Neural crest cell (in vitro differentiated cells): ENCODE measurements around the gene FKTN. TPM values are rescaled to one million over a fixed set of nuclear protein-coding genes. Genes with fewer than 3 reads are reported as not detected.
A peak's percentile ranks its signal among the peaks of the same experiment; 100 is the strongest.

Source experiments
- DNase-seq: peaks from one replicate; pipeline ENCODE4 v3.0.0; 2021; ENCODE audit warnings: low read depth, mixed read lengths, low spot score
- H3K27ac Mint-ChIP-seq: one replicate; pipeline ENCODE4 v1.8.0; 2021; ENCODE audit warnings: mild to moderate bottlenecking, mixed read lengths; ENCODE audit not compliant: unreplicated experiment
- H3K27me3 Mint-ChIP-seq: 2 replicates; pipeline ENCODE4 v1.8.0; 2021; ENCODE audit warnings: low read depth, mild to moderate bottlenecking, mixed read lengths
- H3K36me3 Mint-ChIP-seq: 2 replicates; pipeline ENCODE4 v1.8.0; 2021; ENCODE audit warnings: low read depth, mild to moderate bottlenecking, mixed read lengths
- H3K4me1 Mint-ChIP-seq: 2 replicates; pipeline ENCODE4 v1.8.0; 2021; ENCODE audit warnings: mixed read lengths
- H3K4me3 Mint-ChIP-seq: one replicate; pipeline ENCODE4 v1.8.0; 2021; ENCODE audit warnings: mild to moderate bottlenecking, mixed read lengths
- H3K9me3 Mint-ChIP-seq: 2 replicates; pipeline ENCODE4 v1.8.0; 2021; ENCODE audit warnings: mixed read lengths
- total RNA-seq: library from RNA; stranded (reverse); gene quantifications from 2 replicates; pipeline ENCODE4 v1.2.1, GENCODE V29; 2021
- TF ChIP-seq, protein P1 (sequence below): fragments of 200-600 bp; sonication (generic); conservative IDR thresholded peaks from 2 replicates; pipeline ENCODE4 v1.5.0; 2021; ENCODE audit warnings: antibody characterized with exemption, mild to moderate bottlenecking

The FKTN gene
- total RNA-seq, 1 donor from 2014 or later: 19.7 TPM

DNA sequence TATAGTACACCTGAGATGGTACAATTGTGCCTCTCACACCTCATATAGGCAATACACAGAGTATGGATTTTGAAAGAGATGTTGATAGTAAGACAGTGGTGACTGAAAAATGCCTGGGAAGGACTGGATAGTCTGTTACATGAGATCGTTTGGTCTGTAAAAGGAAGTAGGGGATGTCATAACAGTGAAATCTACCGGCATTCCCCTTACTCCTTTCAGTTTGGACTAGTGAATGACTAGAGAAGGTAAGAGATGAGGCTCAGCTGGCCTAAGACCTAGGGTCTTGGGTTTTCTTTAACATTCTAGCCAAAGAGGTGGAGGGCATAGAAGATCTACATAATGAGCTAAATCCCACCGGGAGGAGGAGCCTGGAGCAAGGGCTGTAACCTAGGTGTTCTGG, 112.4 kb downstream of the FKTN start:
- no peak for DNase-seq
- Mint-ChIP-seq H3K4me1 (peaks cover 24% of the 10 kb centered on the region), H3K27me3 (no peaks in the 10 kb centered on the region), H3K27ac (no peak overlapping the region), H3K9me3 (no peaks in the 10 kb centered on the region), H3K4me3 (no peak overlapping the region), H3K36me3 (no peaks in the 10 kb centered on the region)
- TF ChIP-seq, protein P1, sequence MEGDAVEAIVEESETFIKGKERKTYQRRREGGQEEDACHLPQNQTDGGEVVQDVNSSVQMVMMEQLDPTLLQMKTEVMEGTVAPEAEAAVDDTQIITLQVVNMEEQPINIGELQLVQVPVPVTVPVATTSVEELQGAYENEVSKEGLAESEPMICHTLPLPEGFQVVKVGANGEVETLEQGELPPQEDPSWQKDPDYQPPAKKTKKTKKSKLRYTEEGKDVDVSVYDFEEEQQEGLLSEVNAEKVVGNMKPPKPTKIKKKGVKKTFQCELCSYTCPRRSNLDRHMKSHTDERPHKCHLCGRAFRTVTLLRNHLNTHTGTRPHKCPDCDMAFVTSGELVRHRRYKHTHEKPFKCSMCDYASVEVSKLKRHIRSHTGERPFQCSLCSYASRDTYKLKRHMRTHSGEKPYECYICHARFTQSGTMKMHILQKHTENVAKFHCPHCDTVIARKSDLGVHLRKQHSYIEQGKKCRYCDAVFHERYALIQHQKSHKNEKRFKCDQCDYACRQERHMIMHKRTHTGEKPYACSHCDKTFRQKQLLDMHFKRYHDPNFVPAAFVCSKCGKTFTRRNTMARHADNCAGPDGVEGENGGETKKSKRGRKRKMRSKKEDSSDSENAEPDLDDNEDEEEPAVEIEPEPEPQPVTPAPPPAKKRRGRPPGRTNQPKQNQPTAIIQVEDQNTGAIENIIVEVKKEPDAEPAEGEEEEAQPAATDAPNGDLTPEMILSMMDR: no peak

DNA sequence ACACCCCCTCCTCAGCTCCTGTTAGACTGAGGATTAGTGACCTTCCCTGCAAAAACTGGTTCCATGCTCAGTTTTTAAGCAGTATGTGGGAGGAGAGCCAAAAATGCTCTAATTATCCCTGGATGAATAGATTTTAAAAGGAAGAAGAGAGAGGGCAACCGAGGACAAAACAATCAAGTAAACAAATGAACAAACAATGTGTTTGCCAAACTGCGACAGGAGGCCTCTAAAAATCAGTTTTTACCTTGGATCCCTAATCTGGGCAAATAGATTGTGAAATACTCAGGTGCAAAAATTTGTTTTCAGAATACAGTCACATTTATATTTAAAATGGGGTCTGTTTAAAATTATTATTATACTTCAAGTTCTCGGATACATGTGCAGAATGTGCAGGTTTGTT, 112.8 kb downstream of the FKTN start:
- H3K36me3 Mint-ChIP-seq: no peaks in the 10 kb centered on the region
- H3K4me3 Mint-ChIP-seq: no peak overlapping the region
- H3K4me1 Mint-ChIP-seq: peaks cover 24% of the 10 kb centered on the region
- TF ChIP-seq, protein P1: no peak
- no peaks in the 10 kb centered on the region for H3K9me3 Mint-ChIP-seq
- no peaks in the 10 kb centered on the region for H3K27me3 Mint-ChIP-seq
- no peak for DNase-seq
- H3K27ac Mint-ChIP-seq: no peak overlapping the region

DNA sequence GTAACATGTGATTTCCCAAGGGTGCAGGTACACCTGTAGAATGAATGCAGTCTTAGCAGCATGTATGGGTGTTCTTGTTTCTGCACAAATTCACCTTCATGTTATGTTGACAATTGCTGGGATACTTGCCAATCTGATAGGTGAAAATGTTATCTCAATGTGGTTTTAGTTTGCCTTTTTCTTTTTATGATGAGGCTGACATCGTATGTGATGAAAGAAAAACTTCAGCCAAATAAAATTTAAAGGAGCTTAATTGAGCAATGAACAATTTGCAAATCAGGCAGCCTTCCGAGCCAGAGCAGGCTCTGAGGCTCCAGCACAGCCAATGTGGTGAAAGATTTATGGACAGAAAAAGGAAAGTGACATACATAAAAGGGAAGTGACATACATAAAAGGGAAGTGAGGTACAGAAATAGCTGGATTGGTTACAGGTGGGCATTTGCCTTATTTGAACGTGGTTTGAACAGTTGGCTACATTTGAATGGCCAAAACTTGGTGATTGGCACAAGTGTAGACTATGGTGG, 114.8 kb downstream of the FKTN start:
- H3K27me3 Mint-ChIP-seq: no peaks in the 10 kb centered on the region
- no peak overlapping the region for H3K4me3 Mint-ChIP-seq
- H3K9me3 Mint-ChIP-seq: no peaks in the 10 kb centered on the region

DNA sequence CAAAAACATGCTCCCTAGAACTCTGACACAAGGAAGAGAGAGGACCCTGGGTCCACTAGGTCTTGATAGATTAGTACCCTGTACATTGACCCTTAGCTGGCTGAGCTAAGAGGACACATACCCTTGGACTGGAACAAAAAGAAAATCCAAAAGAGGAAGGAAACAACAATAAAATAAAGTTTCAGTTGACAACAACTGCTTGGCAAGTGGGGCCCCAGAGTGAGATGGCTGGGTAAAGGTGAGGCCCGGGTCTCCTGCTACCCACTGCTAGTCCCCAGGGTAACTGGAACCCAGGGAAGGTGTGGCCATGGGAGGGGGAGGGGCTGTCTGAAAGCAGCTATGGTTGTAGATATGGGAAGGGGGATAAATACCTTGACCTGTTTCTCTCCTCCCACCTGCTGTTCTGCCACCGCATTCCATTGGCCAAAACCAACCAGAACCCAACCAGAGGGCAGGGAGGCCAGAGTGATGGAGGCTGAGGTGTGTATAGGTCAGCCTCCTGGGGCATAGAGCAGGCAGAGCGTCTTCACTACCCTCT, 116.0 kb downstream of the FKTN start:
- Mint-ChIP-seq H3K4me1 (peaks cover 31% of the 10 kb centered on the region), H3K27me3 (no peaks in the 10 kb centered on the region), H3K27ac (no peak overlapping the region), H3K9me3 (no peaks in the 10 kb centered on the region), H3K36me3 (no peaks in the 10 kb centered on the region), H3K4me3 (no peak overlapping the region)
- TF ChIP-seq, protein P1: no peak
- no peak for DNase-seq

More for the DNA sequence above, 114.8 kb downstream of the FKTN start:
- Mint-ChIP-seq H3K4me1 (peaks cover 29% of the 10 kb centered on the region), H3K36me3 (no peaks in the 10 kb centered on the region), H3K27ac (no peak overlapping the region)
- no peak for DNase-seq
- TF ChIP-seq, protein P1: no peak

DNA sequence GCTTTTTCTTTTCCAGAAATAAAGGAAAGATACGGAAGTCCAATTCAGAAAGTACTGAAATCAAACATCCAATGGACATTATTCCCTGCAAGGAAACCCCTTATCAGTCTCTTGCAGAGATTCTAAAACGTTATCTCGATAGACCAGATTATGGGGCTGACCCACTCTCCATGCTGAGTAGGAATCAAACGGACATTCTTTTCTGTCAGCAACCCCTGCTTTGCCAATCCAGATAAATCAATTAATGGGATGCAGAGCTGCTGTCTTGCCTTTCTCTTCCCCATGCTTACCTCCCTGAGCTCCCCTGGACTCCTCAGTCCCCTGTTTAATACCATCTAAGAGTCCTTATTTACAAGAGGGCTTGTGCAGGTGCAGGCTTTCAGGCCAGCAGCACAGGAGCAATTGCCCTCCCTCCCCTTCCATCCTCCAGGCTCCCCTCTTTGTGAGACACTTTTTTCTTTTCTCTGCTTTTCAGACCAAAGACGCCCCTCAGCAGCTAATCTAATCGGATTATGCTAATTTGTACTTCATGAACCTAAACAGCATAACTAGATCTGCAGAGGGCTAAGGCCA, 118.5 kb downstream of the FKTN start:
- no peaks in the 10 kb centered on the region for H3K9me3 Mint-ChIP-seq
- TF ChIP-seq, protein P1: no peak
- H3K4me3 Mint-ChIP-seq: no peak overlapping the region
- no peaks in the 10 kb centered on the region for H3K36me3 Mint-ChIP-seq
- H3K4me1 Mint-ChIP-seq: peaks cover 24% of the 10 kb centered on the region
- DNase-seq: no peak
- H3K27ac Mint-ChIP-seq: peak overlapping the region; percentile 19
- H3K27me3 Mint-ChIP-seq: no peaks in the 10 kb centered on the region
